ENCODE data around the gene PALLD.

DNA sequence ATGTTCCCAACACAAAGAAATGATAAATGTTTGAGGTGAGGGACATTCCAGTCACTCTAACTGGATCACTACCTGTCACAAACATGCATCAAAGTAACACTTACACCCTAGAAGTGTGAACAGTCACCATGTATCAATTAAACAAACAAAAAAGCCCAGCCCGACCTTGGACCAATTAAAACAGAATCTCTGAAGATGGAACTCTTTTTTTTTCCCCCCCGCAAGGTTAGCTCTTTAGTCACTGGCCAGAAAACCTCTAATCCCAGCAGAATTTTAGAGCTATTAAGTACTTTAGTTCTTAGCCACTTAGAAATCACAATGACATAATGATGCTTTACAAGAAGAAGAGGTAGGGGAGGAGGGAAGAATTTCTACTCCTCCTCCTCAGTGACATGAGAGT, 154.5 kb downstream of the PALLD start:
- TF ChIP-seq, protein P1, sequence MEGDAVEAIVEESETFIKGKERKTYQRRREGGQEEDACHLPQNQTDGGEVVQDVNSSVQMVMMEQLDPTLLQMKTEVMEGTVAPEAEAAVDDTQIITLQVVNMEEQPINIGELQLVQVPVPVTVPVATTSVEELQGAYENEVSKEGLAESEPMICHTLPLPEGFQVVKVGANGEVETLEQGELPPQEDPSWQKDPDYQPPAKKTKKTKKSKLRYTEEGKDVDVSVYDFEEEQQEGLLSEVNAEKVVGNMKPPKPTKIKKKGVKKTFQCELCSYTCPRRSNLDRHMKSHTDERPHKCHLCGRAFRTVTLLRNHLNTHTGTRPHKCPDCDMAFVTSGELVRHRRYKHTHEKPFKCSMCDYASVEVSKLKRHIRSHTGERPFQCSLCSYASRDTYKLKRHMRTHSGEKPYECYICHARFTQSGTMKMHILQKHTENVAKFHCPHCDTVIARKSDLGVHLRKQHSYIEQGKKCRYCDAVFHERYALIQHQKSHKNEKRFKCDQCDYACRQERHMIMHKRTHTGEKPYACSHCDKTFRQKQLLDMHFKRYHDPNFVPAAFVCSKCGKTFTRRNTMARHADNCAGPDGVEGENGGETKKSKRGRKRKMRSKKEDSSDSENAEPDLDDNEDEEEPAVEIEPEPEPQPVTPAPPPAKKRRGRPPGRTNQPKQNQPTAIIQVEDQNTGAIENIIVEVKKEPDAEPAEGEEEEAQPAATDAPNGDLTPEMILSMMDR (IDR thresholded peaks at IDR 0.05; ENCODE audit: poor library complexity, severe bottlenecking), result no peak
- TF ChIP-seq, protein P2, sequence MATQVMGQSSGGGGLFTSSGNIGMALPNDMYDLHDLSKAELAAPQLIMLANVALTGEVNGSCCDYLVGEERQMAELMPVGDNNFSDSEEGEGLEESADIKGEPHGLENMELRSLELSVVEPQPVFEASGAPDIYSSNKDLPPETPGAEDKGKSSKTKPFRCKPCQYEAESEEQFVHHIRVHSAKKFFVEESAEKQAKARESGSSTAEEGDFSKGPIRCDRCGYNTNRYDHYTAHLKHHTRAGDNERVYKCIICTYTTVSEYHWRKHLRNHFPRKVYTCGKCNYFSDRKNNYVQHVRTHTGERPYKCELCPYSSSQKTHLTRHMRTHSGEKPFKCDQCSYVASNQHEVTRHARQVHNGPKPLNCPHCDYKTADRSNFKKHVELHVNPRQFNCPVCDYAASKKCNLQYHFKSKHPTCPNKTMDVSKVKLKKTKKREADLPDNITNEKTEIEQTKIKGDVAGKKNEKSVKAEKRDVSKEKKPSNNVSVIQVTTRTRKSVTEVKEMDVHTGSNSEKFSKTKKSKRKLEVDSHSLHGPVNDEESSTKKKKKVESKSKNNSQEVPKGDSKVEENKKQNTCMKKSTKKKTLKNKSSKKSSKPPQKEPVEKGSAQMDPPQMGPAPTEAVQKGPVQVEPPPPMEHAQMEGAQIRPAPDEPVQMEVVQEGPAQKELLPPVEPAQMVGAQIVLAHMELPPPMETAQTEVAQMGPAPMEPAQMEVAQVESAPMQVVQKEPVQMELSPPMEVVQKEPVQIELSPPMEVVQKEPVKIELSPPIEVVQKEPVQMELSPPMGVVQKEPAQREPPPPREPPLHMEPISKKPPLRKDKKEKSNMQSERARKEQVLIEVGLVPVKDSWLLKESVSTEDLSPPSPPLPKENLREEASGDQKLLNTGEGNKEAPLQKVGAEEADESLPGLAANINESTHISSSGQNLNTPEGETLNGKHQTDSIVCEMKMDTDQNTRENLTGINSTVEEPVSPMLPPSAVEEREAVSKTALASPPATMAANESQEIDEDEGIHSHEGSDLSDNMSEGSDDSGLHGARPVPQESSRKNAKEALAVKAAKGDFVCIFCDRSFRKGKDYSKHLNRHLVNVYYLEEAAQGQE (IDR thresholded peaks at IDR 0.05; ENCODE audit: borderline replicate concordance), result no peak
- TF ChIP-seq POLR2AphosphoS5 (IDR thresholded peaks at IDR 0.05), result no peak
- no peak for TF ChIP-seq RAD21 (conservative IDR thresholded peaks at IDR 0.05)
- no peak for TF ChIP-seq EP300 (conservative IDR thresholded peaks at IDR 0.05; ENCODE audit: poor library complexity, severe bottlenecking)
